BLaER1 (cell line): ENCODE measurements around the gene TNRC18.
A peak's percentile ranks its signal among the peaks of the same experiment; 100 is the strongest.
"Not testable (repeated sequence)": the region's sequence is repeated elsewhere in the genome, so short reads cannot be mapped to it uniquely, and the experiment has no call there.

Experiments used
- H3K27ac ChIP-seq: shearing (Covaris generic); formaldehyde crosslinking; 2 replicates; pipeline ENCODE4 v1.8.1; 2022
- H3K27me3 ChIP-seq: shearing (Covaris generic); formaldehyde crosslinking; 2 replicates; pipeline ENCODE4 v1.8.1; 2022
- H3K36me3 ChIP-seq: shearing (Covaris generic); formaldehyde crosslinking; 2 replicates; pipeline ENCODE4 v1.8.1; 2022
- H3K4me1 ChIP-seq: shearing (Covaris generic); formaldehyde crosslinking; 2 replicates; pipeline ENCODE4 v1.8.1; 2022
- H3K4me2 ChIP-seq: shearing (Covaris generic); formaldehyde crosslinking; 2 replicates; pipeline ENCODE4 v1.8.1; 2022
- H3K4me3 ChIP-seq: shearing (Covaris generic); formaldehyde crosslinking; 2 replicates; pipeline ENCODE4 v1.8.1; 2022
- H3K9ac ChIP-seq: shearing (Covaris generic); formaldehyde crosslinking; 2 replicates; pipeline ENCODE4 v1.8.1; 2022
- H3K9me3 ChIP-seq: shearing (Covaris generic); formaldehyde crosslinking; 2 replicates; pipeline ENCODE4 v1.8.1; 2022
- H4K20me1 ChIP-seq: shearing (Covaris generic); formaldehyde crosslinking; 2 replicates; pipeline ENCODE4 v1.8.1; 2022
- Cebpa-rat ChIP-seq: shearing (Covaris generic); IDR thresholded peaks from 2 replicates; pipeline ENCODE4 v1.8.1; 2022

TNRC18 gene

DNA sequence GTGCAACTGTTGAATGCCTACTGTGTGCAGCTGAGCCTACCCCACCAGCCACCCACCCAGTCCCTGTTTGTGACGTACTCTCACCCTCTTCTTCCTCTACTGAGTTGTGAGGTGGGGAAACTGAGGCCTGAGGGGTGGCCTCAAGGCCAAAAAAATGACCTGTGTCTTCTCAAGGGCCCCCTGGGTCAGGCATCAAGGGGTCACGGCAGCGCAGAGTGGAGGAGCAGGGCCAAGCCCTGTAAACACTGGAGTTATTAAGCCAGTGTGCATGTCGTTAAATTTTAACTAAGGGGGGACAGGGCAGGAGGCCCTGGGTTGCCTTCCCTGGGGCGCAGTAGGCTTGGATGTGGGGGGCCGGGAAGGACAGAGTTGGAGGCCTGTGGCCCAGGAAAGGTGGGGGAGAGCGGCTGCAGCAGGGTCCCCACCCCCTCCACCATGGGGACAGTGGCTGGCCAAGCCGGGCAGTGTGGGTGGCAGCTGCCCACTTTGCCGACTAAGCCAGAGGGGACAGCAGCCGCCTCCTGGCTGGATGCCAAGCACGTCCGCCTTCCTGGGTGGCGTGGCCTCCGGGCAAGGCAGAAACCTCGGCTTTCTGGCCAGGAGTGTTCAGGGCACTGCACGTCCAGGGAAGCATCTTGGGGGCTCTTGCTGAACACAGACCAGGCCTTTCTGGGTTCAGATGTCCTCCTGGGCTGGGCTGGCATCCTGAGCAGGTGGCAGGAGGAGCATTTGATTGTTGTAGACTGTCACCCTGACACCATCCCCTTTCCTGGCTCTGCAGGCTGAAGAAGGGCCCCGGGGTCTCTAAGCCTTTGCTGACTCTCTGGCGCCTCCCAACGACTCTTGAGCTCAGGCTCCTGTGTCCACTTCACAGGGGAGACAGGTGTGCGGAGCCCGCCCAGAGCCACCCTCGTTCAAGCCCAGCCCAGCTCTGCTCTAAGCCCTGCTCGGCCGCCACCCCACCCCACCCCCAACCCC is 139.0 kb downstream of the TNRC18 start:
- Histone ChIP-seq H3K36me3 (peaks cover 20% of the 10 kb centered on the region), H4K20me1 (peaks cover 18% of the 10 kb centered on the region), H3K9ac (no peak overlapping the region), H3K27ac (no peak overlapping the region), H3K4me3 (no peak overlapping the region), H3K9me3 (no peaks in the 10 kb centered on the region), H3K4me2 (peak overlapping the region; percentile 89), H3K4me1 (peaks cover 31% of the 10 kb centered on the region), H3K27me3 (no peaks in the 10 kb centered on the region)
- no peak for TF ChIP-seq Cebpa-rat

DNA sequence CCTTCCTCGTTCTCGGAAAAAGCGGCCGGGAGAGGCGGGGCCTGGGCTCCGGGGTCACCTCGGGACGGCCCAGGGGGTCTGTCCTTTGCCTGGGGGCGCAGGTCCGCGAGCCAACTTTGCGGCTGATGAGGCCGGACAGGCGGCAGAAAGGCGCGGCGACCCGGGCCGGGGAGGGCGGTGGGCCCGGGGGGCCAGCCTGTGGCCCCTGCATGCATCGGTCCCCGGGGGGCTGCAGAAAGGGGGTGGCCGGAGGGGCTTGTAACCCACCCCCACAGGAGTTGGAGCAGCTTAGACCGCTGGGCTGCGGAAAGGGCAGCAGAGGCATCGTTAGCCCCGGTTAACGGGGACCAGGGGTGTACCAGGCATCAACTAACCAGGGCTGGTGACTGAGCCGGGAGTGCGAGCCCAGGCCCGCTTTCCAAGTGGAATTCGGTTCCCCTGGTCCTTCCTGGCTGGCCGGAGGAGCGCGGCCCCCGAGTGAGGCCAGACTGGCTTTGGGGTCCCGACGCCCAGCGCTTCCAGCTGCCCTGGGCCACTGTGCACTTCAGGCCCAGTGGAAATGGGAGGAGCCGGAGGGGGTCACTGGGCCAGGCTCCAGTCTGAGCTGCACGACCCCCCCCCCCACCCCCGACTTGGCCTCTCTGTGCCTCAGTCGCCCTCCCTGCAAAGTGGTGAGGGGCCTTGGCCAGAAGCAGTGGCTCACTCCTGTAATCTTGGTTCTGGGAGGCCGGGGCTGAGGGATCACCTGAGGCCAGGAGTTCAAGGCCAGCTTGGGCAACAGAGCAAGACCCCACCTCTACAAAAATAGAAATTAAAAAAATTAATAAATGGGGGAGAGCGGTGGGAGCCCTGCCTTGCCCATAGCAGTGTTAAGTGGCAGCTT is 140.0 kb downstream of the TNRC18 start:
- Histone ChIP-seq H3K4me2 (peak overlapping the region; percentile 89), H3K4me1 (peaks cover 31% of the 10 kb centered on the region), H3K27ac (no peak overlapping the region), H3K36me3 (peaks cover 11% of the 10 kb centered on the region; the same call in 1 of the 2 replicates), H3K9me3 (no peaks in the 10 kb centered on the region), H3K9ac (peak overlapping the region; percentile 64; the same call in 1 of the 2 replicates), H3K27me3 (no peaks in the 10 kb centered on the region), H3K4me3 (peak overlapping the region; percentile 68), H4K20me1 (peaks cover 18% of the 10 kb centered on the region)
- no peak for TF ChIP-seq Cebpa-rat

DNA sequence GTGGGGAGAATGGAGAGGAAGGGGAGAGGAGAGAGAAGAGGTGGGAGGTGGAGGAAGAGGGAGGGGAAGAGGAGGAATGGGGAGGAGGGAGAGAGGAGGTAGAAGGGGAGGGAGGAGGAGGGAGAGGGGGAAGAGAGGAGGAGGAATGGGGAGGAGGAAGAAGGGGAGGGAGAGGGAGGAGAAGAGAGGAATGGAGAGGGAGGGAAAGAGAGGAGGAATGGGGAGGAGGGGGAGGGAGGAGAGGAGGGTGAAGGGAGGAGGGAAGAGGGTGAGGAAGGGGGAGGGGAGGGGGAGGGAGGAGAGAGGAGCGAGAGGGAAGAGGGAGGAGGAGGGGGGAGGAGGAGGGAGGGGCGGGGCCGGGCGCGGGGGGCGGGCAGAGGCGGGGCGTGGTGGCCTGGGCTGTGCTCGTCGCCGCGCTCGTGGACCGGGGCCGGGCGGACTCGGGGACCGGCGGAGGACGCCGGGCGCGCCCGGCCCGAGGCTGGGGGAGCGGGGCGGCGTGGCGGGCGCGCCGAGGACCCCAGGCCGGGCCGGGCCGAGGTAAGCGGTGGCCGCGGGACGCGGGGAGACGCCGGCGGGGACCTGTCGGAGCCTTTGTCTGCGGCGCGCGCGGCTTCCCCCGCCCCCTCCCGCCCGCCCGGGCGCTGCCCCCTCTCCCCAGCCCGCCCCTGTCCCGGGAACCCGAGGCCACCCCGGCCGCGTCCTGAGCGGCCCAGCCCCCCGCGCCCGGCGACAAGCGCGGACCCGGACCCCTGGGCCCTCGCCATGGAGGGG is 140.9 kb downstream of the TNRC18 start, which contains the start of gene SLC29A4:
SLC29A4 (plus strand) TSS at position 401 of the 774 bp plus-strand sequence. CDS start 4,874 bp downstream, outside the sequence.
- Histone ChIP-seq H3K27ac (no peak within 1 kb of the TSS), H3K36me3 (0 out of 2 replicates have a peak, but pooled peaks cover 2% of the 10 kb centered on the region), H3K4me2 (peak within 1 kb of the TSS; percentile 89), H4K20me1 (peaks cover 18% of the 10 kb centered on the region), H3K27me3 (no peaks in the 10 kb centered on the region), H3K4me3 (peak within 1 kb of the TSS; percentile 68), H3K9me3 (no peaks in the 10 kb centered on the region), H3K9ac (peak within 1 kb of the TSS; percentile 64; the same call in 1 of the 2 replicates), H3K4me1 (peaks cover 31% of the 10 kb centered on the region)
- TF ChIP-seq Cebpa-rat, result no peak

DNA sequence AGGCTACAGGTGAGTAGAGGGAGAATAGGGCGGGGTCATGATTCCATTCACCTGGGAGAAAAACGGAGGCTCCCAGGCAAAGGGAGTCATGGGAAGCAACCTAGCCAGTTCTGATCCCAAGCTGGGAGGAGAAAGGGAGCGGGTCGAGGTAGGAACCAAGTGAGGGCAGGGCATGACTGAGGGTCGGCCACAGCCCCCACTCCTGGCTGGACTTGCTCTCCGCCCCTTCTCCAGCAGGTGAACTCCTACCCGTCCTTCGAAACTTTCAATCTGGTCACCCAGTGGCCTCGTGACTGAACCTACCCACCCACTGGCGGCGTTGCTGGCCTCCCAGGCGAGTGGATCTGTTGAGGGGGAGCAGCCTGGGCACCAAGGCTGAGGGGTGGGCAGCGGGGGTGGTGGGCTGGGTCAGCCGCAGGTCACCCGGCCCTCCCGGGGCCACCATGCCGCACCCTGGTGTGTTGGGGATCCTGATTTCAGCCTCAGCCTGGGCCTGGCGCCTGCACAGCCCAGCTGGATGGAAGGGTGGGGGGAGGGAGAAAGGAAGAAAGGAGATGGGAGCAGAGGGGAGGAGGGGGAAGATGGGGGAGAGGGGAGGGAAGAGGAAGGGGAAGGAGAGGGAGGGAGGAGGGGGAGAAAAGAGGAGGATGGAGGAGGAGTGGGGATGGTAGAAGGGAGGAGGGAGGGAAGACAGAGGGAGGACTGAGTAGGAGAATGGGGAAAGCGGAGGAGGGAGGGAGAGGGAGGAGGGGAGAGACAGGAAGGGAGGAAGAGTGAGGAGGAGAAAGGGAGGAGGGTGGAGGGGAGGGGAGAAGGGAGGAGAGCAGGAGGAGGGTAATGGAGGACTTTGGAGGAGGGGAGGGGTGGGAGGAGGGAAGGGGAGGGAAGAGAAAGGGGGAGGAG is 141.8 kb downstream of the TNRC18 start:
- H3K27ac ChIP-seq, H3K27me3 ChIP-seq, H3K4me3 ChIP-seq, H3K9ac ChIP-seq, H3K9me3 ChIP-seq, H3K36me3 ChIP-seq, H3K4me2 ChIP-seq: not testable (repeated sequence)
- Histone ChIP-seq H3K4me1 (peaks cover 29% of the 10 kb centered on the region), H4K20me1 (peaks cover 16% of the 10 kb centered on the region)

DNA sequence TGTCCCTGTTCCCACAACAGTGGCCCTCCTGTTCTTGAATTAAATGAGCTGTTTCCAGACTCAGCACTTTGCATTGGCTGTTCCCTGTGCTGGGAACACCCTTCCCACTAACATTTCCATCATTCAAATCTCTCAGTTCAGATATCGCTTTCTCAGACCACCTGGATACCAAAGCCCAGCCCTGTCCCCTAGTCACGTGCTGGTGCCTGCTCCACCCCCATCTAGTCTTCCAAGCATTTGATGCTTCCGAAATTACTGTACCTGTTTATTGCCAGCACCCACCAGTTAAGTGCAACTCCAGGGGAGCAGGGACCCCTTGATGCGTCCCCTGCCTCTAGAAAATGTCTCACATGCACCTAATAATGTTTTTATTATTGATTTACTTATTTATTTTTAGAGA is 143.9 kb downstream of the TNRC18 start:
- Histone ChIP-seq H3K9me3 (no peaks in the 10 kb centered on the region), H3K27me3 (no peaks in the 10 kb centered on the region), H3K4me3 (no peak overlapping the region), H3K4me2 (no peak overlapping the region), H3K4me1 (peaks cover 14% of the 10 kb centered on the region), H3K27ac (no peak overlapping the region), H3K36me3 (no peaks in the 10 kb centered on the region), H4K20me1 (peaks cover 6% of the 10 kb centered on the region), H3K9ac (no peak overlapping the region)
- TF ChIP-seq Cebpa-rat, result no peak

DNA sequence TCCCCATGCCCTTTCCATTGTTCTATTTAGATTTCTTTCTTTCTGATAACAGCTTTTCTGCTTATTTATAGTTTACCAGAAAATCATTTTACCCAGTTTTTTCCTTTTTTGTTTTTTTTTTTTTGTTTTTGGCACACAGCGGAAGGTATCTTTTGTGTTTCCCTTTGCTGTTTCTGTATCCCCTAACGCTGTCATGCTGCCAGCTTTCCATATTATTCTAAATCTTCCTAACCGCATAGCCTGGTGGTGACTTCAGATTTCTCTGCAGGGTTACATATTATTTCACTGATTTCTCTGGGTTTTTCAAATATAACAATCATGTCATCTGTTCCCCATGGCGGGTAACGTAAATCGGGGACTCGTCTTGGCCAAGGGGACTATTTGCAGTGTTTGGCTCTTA is 144.9 kb downstream of the TNRC18 start:
- TF ChIP-seq Cebpa-rat, result no peak
- H3K9ac ChIP-seq, result no peak overlapping the region
- peaks cover 5% of the 10 kb centered on the region for H3K4me1 ChIP-seq
- H3K36me3 ChIP-seq, result no peaks in the 10 kb centered on the region
- H3K9me3 ChIP-seq, result no peaks in the 10 kb centered on the region
- no peak overlapping the region for H3K4me2 ChIP-seq
- no peaks in the 10 kb centered on the region for H3K27me3 ChIP-seq
- no peak overlapping the region for H3K4me3 ChIP-seq
- no peak overlapping the region for H3K27ac ChIP-seq
- H4K20me1 ChIP-seq, result no peaks in the 10 kb centered on the region

DNA sequence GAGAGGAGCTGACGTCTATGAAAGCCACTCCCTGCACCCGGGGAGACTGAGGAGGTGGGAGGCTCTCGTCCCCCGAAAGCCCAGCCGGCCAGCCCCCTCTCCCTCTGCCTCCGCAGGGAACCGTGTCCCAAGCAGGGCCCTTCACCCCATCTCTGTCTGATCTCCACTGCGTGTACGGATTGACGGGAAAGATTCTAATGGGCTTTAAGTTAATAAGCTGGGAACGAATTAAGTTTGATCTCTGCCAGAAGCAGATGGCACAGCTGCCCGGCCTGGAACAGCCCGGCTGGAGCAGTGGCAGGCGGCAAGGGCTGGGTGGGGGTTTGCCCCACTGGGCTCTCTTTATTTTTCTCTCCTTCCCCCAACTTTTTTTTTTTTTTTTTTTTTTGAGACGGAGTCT is 147.0 kb downstream of the TNRC18 start:
- no peak overlapping the region for H3K9ac ChIP-seq
- no peaks in the 10 kb centered on the region for H3K4me1 ChIP-seq
- H4K20me1 ChIP-seq, result no peaks in the 10 kb centered on the region
- no peak for TF ChIP-seq Cebpa-rat
- H3K9me3 ChIP-seq, result no peaks in the 10 kb centered on the region
- no peaks in the 10 kb centered on the region for H3K36me3 ChIP-seq
- no peak overlapping the region for H3K27ac ChIP-seq
- H3K4me2 ChIP-seq, result no peak overlapping the region
- no peak overlapping the region for H3K4me3 ChIP-seq
- no peaks in the 10 kb centered on the region for H3K27me3 ChIP-seq

DNA sequence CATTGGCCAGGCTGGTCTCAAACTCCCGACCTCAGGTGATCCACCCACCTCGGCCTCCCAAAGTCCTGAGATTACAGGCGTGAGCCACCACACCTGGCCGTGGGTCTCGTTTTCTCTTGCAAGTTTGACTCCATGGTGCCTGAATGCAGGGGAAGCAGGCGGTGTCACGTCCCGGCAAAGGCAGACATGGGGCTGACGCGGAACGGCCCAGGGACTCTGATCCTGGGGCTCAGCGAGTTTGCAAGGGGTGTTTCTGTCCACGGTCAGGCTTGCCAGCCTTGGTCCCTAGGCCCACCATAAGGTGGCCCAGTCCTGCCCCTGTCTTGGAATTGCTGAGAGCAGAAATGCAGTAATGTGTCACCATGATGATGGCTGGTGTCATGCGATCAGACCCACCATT is 147.5 kb downstream of the TNRC18 start:
- H3K36me3 ChIP-seq, H4K20me1 ChIP-seq, H3K27me3 ChIP-seq, H3K9me3 ChIP-seq, H3K4me3 ChIP-seq, H3K27ac ChIP-seq, H3K9ac ChIP-seq, H3K4me1 ChIP-seq, H3K4me2 ChIP-seq: not testable (repeated sequence)

DNA sequence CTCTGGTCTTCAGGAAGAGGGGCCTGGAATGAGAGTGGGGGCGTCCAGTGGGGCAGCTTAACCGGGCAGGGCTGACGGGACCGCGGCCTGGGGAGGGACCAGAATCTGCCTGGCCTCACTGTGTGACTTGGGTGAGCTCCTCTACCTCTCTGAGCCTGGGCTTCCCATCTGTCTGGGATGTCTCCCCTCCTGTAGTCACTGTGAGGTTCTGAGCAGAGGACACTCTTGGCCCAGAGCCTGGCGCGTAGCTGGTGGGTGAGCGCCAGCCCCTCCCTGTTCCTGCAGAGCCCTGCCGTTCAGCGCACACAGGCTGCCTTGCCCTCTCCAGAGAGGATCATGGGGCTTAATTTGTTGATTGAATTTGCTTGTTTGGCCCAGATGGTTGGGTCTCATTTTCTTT is 148.1 kb downstream of the TNRC18 start:
- not testable (repeated sequence) for H3K27me3 ChIP-seq, H3K27ac ChIP-seq, H4K20me1 ChIP-seq, H3K9ac ChIP-seq, H3K4me1 ChIP-seq, H3K36me3 ChIP-seq, H3K4me3 ChIP-seq, H3K4me2 ChIP-seq, H3K9me3 ChIP-seq

DNA sequence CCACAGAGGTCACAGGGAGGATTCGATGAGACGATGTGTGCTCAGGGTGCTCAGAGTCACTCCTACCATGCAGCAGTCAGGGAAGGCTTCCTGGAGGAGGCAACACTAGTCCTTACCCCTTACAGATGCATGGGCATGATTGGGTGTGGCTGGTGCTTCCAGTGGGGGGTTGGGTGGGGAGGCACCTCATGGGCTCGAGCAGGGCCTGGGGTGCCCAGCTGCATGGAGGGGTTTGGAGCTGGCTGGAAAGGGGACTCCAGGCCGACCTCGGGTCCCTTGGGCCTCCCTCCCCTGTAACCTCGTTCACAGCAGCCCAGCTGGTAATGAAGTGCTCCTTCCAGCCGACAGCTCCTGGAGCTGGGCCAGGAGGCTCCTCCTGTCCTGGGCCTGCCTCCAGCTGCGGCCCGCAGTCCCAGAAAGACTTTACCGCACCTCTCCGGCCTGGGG is 148.6 kb downstream of the TNRC18 start:
- H3K4me2 ChIP-seq, H3K9ac ChIP-seq, H3K4me1 ChIP-seq, H3K4me3 ChIP-seq, H3K27ac ChIP-seq, H3K27me3 ChIP-seq, H3K9me3 ChIP-seq, H4K20me1 ChIP-seq, H3K36me3 ChIP-seq: not testable (repeated sequence)
